ENCODE data around the gene RBBP7. TPM values are rescaled to one million over a fixed set of nuclear protein-coding genes. Genes with fewer than 3 reads are reported as not detected.
"Not testable (repeated sequence)": the region's sequence is repeated elsewhere in the genome, so short reads cannot be mapped to it uniquely, and the experiment has no call there.

The RBBP7 gene
- total RNA-seq, 2 experiments from 2014 or later: 192 TPM

DNA sequence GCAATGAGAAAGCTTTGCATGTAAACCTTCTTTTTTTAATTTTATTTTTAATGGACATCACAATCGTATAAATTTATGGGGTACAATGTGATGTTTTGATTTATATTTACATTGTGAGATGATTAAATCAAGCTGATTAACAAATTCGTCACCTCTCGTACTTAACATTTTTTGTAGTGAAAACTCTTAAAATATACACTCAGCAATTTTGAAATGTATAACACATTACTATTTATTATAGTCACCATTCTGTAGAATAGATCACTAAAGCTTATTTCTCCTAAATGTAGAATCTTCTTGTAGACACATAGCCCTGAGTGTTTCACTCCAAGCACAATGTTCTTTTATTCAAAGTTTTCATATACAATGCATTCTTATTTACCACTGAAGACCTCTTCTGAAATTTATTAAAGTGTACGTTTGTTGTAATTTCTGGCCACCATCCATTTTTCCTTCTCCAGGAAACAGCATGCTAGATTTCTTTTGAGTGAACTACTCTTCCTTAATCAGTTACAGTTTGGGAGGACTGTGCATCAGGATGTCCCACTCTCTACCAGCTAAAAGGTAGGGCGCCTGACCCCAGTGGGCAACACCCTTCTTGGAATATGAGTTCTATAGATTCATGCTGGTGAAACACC is 4.4 kb upstream of the RBBP7 start:
- H3K4me1 Mint-ChIP-seq: peaks cover 4% of the 10 kb centered on the region
- H3K9me3 Mint-ChIP-seq: no peaks in the 10 kb centered on the region
- no peaks in the 10 kb centered on the region for H3K27me3 Mint-ChIP-seq
- no peak overlapping the region for H3K27ac Mint-ChIP-seq
- H3K4me3 Mint-ChIP-seq: no peak overlapping the region
- no peaks in the 10 kb centered on the region for H3K36me3 Mint-ChIP-seq
- DNase-seq: no peak

GRCh38 chrX:16873106-16873505 is 2.9 kb upstream of the RBBP7 start:
- Mint-ChIP-seq H3K27ac (no peak overlapping the region), H3K36me3 (peaks cover 11% of the 10 kb centered on the region), H3K4me3 (no peak overlapping the region), H3K4me1 (peaks cover 9% of the 10 kb centered on the region), H3K9me3 (no peaks in the 10 kb centered on the region), H3K27me3 (no peaks in the 10 kb centered on the region)
- DNase-seq: no peak

GRCh38 chrX:16870862-16871815 is 977 bp upstream of the RBBP7 start:
- Mint-ChIP-seq H3K4me1 (peaks cover 15% of the 10 kb centered on the region), H3K36me3 (peaks cover 16% of the 10 kb centered on the region), H3K4me3 (peak overlapping the region; percentile 77), H3K27ac (peak overlapping the region; percentile 87), H3K27me3 (no peaks in the 10 kb centered on the region), H3K9me3 (no peaks in the 10 kb centered on the region)
- peak; percentile 6 for DNase-seq

DNA sequence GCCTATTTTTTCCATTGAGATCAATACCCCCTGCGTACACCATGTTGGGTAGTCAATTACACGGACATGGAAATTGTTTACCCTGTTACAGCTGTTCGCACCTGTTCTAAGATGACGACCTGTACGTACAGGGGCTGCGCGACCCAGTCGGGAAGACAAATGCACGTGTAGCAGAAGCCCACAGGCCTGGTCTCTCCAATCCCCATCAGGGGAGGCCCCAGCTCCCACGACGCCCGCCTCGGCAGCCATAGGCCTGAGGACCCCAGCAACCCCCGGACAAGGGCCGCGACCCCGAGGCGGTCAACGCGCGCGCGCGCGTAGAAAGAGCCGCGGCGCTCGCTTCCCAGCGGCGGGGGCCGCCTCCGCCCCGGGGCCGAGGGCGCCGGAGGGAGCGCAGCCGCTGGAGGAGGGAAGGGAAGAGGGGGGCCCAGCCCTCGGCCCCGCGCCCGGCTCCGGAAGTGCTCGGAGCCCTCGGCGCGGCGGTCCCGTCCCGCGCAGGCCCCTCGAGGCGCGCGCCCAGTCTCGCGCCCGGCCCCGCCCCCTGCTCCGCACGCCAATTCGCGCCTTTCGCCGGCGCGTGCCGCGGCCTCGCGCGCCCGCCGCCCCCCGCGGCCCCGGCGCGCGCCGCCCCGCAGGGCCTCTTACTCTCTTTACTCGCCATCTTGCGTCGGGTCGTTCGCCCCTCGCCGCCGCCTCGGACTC is 618 bp downstream of the RBBP7 start:
- H3K27ac Mint-ChIP-seq: peak overlapping the region; percentile 99
- no peaks in the 10 kb centered on the region for H3K9me3 Mint-ChIP-seq
- H3K4me1 Mint-ChIP-seq: peaks cover 18% of the 10 kb centered on the region
- H3K4me3 Mint-ChIP-seq: peak overlapping the region; percentile 95
- H3K27me3 Mint-ChIP-seq: no peaks in the 10 kb centered on the region
- DNase-seq: peak; percentile 74
- H3K36me3 Mint-ChIP-seq: peaks cover 18% of the 10 kb centered on the region

GRCh38 chrX:16868920-16869319 is 1.2 kb downstream of the RBBP7 start:
- no peak for DNase-seq
- peaks cover 20% of the 10 kb centered on the region for H3K4me1 Mint-ChIP-seq
- no peaks in the 10 kb centered on the region for H3K9me3 Mint-ChIP-seq
- H3K4me3 Mint-ChIP-seq: peak overlapping the region; percentile 94
- no peaks in the 10 kb centered on the region for H3K27me3 Mint-ChIP-seq
- peak overlapping the region; percentile 93 for H3K27ac Mint-ChIP-seq
- peaks cover 18% of the 10 kb centered on the region for H3K36me3 Mint-ChIP-seq

DNA sequence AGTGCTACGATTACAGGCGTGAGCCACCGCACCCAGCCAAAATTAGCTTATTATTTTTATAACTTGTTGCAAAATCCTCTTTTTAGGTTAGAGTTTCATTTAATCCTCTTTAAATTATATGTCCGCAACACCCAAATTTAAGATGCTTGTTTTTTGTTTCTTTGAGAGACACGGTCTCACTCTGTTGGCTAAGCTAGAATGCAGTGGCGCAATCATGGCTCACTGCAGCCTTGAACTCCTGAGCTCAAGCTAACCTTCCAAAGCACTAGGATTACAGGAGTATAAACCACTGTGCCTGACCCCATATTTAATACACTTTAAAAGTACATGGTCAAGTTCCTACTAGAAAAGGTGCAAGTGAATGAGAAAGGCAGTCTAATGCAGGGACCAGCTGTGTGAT is 2.2 kb downstream of the RBBP7 start:
- peaks cover 20% of the 10 kb centered on the region for H3K4me1 Mint-ChIP-seq
- no peak overlapping the region for H3K27ac Mint-ChIP-seq
- peaks cover 20% of the 10 kb centered on the region for H3K36me3 Mint-ChIP-seq

DNA sequence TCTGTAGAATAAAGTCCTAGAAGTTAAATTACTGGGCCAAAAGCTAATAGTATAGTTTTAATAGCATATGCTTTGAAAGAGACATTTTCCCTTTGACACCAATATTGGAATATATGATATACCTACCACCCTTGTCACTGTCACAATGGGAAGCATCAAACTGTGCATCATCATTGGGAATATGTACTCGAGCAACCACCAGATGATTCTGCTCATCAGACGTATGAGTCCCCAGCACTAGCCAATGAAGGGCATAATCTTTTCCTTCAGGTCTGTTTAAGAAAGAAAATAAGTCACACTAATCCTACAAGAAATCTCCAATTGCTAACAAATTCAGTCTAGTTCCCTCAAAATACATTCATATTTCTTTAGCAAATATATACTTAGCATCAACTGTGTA is 7.3 kb downstream of the RBBP7 start:
- H3K4me3 Mint-ChIP-seq: no peak overlapping the region
- no peaks in the 10 kb centered on the region for H3K9me3 Mint-ChIP-seq
- peaks cover 18% of the 10 kb centered on the region for H3K36me3 Mint-ChIP-seq
- H3K27ac Mint-ChIP-seq: no peak overlapping the region
- no peak for DNase-seq
- peaks cover 15% of the 10 kb centered on the region for H3K4me1 Mint-ChIP-seq
- no peaks in the 10 kb centered on the region for H3K27me3 Mint-ChIP-seq

More for the DNA sequence above, 2.2 kb downstream of the RBBP7 start:
- Mint-ChIP-seq H3K9me3 (no peaks in the 10 kb centered on the region), H3K4me3 (peak overlapping the region; percentile 94), H3K27me3 (no peaks in the 10 kb centered on the region)
- DNase-seq: no peak

DNA sequence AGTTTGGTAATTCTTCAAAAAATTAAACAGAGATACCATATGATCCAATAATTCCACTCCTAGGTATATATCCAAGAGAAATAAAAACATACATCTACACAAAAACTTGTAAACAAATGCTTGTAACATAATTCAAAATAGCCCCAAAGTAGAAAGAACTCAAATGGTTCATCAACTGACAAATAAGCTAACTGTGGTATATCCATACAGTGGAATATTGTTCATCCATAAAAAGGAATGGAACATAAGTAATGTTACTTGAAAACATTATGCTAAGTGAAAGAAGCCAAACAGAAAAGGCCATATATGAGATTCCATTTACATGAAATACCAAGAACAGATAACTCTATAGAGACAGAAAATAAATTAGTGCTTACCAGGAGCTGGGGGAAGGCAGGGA is 13.4 kb downstream of the RBBP7 start:
- Mint-ChIP-seq H3K27me3 (no peaks in the 10 kb centered on the region), H3K36me3 (peaks cover 47% of the 10 kb centered on the region), H3K9me3 (peaks cover 2% of the 10 kb centered on the region), H3K27ac (no peak overlapping the region), H3K4me1 (peaks cover 28% of the 10 kb centered on the region), H3K4me3 (no peak overlapping the region)
- DNase-seq: no peak

DNA sequence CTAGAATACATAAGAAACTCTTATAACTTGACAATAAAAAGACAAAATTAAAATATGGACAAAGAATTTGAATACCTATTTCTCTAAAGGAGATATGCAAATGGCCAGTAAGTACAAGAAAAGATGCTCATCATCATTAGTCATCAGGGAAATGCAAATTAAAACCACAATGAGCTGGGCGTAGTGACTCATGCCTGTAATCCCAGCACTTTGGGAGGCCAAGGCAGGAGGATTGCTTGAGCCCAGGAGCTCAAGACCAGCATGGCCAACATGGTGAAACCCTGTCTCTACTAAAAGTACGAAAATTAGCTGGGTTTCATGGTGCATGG is 14.1 kb downstream of the RBBP7 start:
- not testable (repeated sequence) for H3K9me3 Mint-ChIP-seq, H3K4me3 Mint-ChIP-seq, H3K27me3 Mint-ChIP-seq
- DNase-seq: peak; percentile 29
- Mint-ChIP-seq H3K36me3 (peaks cover 47% of the 10 kb centered on the region), H3K27ac (peak overlapping the region; percentile 79), H3K4me1 (peaks cover 31% of the 10 kb centered on the region)

- Mint-ChIP-seq H3K9me3 (peaks cover 2% of the 10 kb centered on the region), H3K36me3 (peaks cover 47% of the 10 kb centered on the region), H3K27ac (peak overlapping the region; percentile 81), H3K4me1 (peaks cover 31% of the 10 kb centered on the region), H3K4me3 (no peak overlapping the region), H3K27me3 (no peaks in the 10 kb centered on the region)
- no peak for DNase-seq
Observed at GRCh38 chrX:16855363-16856075, 14.6 kb downstream of the RBBP7 start.

- Mint-ChIP-seq H3K27me3 (no peaks in the 10 kb centered on the region), H3K9me3 (peaks cover 2% of the 10 kb centered on the region), H3K4me1 (peaks cover 24% of the 10 kb centered on the region), H3K36me3 (peaks cover 36% of the 10 kb centered on the region), H3K27ac (peak overlapping the region; percentile 45), H3K4me3 (no peak overlapping the region)
- DNase-seq: no peak
Observed at GRCh38 chrX:16853537-16853936, 16.6 kb downstream of the RBBP7 start.

GRCh38 chrX:16852617-16853179 is 17.5 kb downstream of the RBBP7 start:
- Mint-ChIP-seq H3K4me3 (no peak overlapping the region), H3K9me3 (peaks cover 2% of the 10 kb centered on the region), H3K4me1 (peaks cover 27% of the 10 kb centered on the region), H3K27ac (no peak overlapping the region), H3K27me3 (no peaks in the 10 kb centered on the region), H3K36me3 (peaks cover 37% of the 10 kb centered on the region)
- no peak for DNase-seq

GRCh38 chrX:16851827-16852226 is 18.3 kb downstream of the RBBP7 start:
- H3K36me3 Mint-ChIP-seq: peaks cover 30% of the 10 kb centered on the region
- peaks cover 2% of the 10 kb centered on the region for H3K9me3 Mint-ChIP-seq
- no peak overlapping the region for H3K27ac Mint-ChIP-seq

GRCh38 chrX:16851421-16851820 is 18.7 kb downstream of the RBBP7 start:
- H3K27me3 Mint-ChIP-seq: no peaks in the 10 kb centered on the region
- peaks cover 26% of the 10 kb centered on the region for H3K36me3 Mint-ChIP-seq
- no peak overlapping the region for H3K27ac Mint-ChIP-seq
- H3K4me3 Mint-ChIP-seq: no peak overlapping the region
- no peak for DNase-seq
- peaks cover 18% of the 10 kb centered on the region for H3K4me1 Mint-ChIP-seq
- H3K9me3 Mint-ChIP-seq: peaks cover 2% of the 10 kb centered on the region

More at GRCh38 chrX:16851827-16852226, 18.3 kb downstream of the RBBP7 start:
- Mint-ChIP-seq H3K4me1 (peaks cover 22% of the 10 kb centered on the region), H3K27me3 (no peaks in the 10 kb centered on the region), H3K4me3 (no peak overlapping the region)
- DNase-seq: no peak

Measured in activated naive CD8-positive, alpha-beta T cell treated with anti-CD3 and anti-CD28 coated beads for 36 hours (primary cell).